SJSA1 (cell line): ENCODE data around the gene GPR55. TPM values are rescaled to one million over a fixed set of nuclear protein-coding genes. Genes with fewer than 3 reads are reported as not detected.

Experiments
- DNase-seq, 2 experiments: peaks; one replicate each; pipeline ENCODE4 v3.0.0-alpha.2; 2015 to 2020; ENCODE audit warnings: low spot score in 2 of 2, low read depth in 1 of 2
- H3K27ac ChIP-seq: fragments of 250-450 bp; sonication (Bioruptor Pico); 2 replicates; pipeline ENCODE4 v1.5.1; 2020; ENCODE audit warnings: mild to moderate bottlenecking, moderate library complexity
- H3K27me3 ChIP-seq: fragments of 250-450 bp; sonication (Bioruptor Pico); replicated peaks from 2 replicates; pipeline ENCODE4 v1.5.1; 2020; ENCODE audit warnings: mild to moderate bottlenecking, moderate library complexity
- H3K36me3 ChIP-seq: fragments of 250-450 bp; sonication (Bioruptor Pico); 2 replicates; pipeline ENCODE4 v1.5.1; 2020; ENCODE audit warnings: mild to moderate bottlenecking
- H3K4me1 ChIP-seq: fragments of 250-450 bp; sonication (Bioruptor Pico); replicated peaks from 2 replicates; pipeline ENCODE4 v1.6.1; 2021; ENCODE audit warnings: mild to moderate bottlenecking
- H3K4me3 ChIP-seq: fragments of 250-450 bp; sonication (Bioruptor Pico); 2 replicates; pipeline ENCODE4 v1.5.1; 2020; ENCODE audit warnings: mild to moderate bottlenecking
- H3K9me3 ChIP-seq: fragments of 250-450 bp; sonication (Bioruptor Pico); replicated peaks from 2 replicates; pipeline ENCODE4 v1.5.1; 2020; ENCODE audit warnings: mild to moderate bottlenecking
- total RNA-seq: library from RNA; depleted of rRNA; stranded (reverse); fragments of >200 nt; shearing (Covaris generic); gene quantifications from 2 replicates; pipeline ENCODE4 v1.2.3, GENCODE V29; 2014

Gene GPR55
- total RNA-seq, 1 experiment from 2014 or later = 5.7 TPM

GRCh38 chr2:230957756-230958391 is 32.8 kb upstream of the GPR55 start:
- Histone ChIP-seq H3K27ac (peak overlapping the region; percentile 56), H3K9me3 (no peaks in the 10 kb centered on the region), H3K4me3 (peak overlapping the region; percentile 34), H3K4me1 (peaks cover 47% of the 10 kb centered on the region), H3K36me3 (no peaks in the 10 kb centered on the region), H3K27me3 (no peaks in the 10 kb centered on the region)
- no peak for DNase-seq

- Histone ChIP-seq H3K9me3 (no peaks in the 10 kb centered on the region), H3K4me1 (peaks cover 45% of the 10 kb centered on the region), H3K27ac (peak overlapping the region; percentile 56), H3K4me3 (peak overlapping the region; percentile 34), H3K36me3 (no peaks in the 10 kb centered on the region), H3K27me3 (no peaks in the 10 kb centered on the region)
- peak; percentile 75 to 87 for DNase-seq
Measured at GRCh38 chr2:230956827-230957755, 32.0 kb upstream of the GPR55 start.

GRCh38 chr2:230955163-230955737 is 30.2 kb upstream of the GPR55 start:
- Histone ChIP-seq H3K27me3 (no peaks in the 10 kb centered on the region), H3K4me1 (peaks cover 27% of the 10 kb centered on the region), H3K9me3 (no peaks in the 10 kb centered on the region), H3K27ac (no peak overlapping the region), H3K36me3 (no peaks in the 10 kb centered on the region), H3K4me3 (no peak overlapping the region)
- no peak for DNase-seq

GRCh38 chr2:230954746-230955145 is 29.7 kb upstream of the GPR55 start:
- no peaks in the 10 kb centered on the region for H3K9me3 ChIP-seq
- H3K36me3 ChIP-seq = no peaks in the 10 kb centered on the region
- H3K27me3 ChIP-seq = no peaks in the 10 kb centered on the region
- no peak overlapping the region for H3K4me3 ChIP-seq
- no peak for DNase-seq
- peaks cover 22% of the 10 kb centered on the region for H3K4me1 ChIP-seq
- H3K27ac ChIP-seq = no peak overlapping the region

- H3K36me3 ChIP-seq = no peaks in the 10 kb centered on the region
- H3K27ac ChIP-seq = no peak overlapping the region
- DNase-seq = no peak
- no peaks in the 10 kb centered on the region for H3K27me3 ChIP-seq
- no peaks in the 10 kb centered on the region for H3K9me3 ChIP-seq
- H3K4me3 ChIP-seq = no peak overlapping the region
- H3K4me1 ChIP-seq = peaks cover 19% of the 10 kb centered on the region
Measured at GRCh38 chr2:230953845-230954244, 28.8 kb upstream of the GPR55 start.

GRCh38 chr2:230952226-230952956 is 27.3 kb upstream of the GPR55 start:
- DNase-seq = no peak
- peaks cover 6% of the 10 kb centered on the region for H3K4me1 ChIP-seq
- no peaks in the 10 kb centered on the region for H3K27me3 ChIP-seq
- H3K9me3 ChIP-seq = no peaks in the 10 kb centered on the region
- H3K4me3 ChIP-seq = no peak overlapping the region
- no peaks in the 10 kb centered on the region for H3K36me3 ChIP-seq
- H3K27ac ChIP-seq = no peak overlapping the region

- Histone ChIP-seq H3K4me3 (no peak overlapping the region), H3K4me1 (no peaks in the 10 kb centered on the region), H3K27ac (no peak overlapping the region), H3K36me3 (no peaks in the 10 kb centered on the region), H3K9me3 (no peaks in the 10 kb centered on the region), H3K27me3 (no peaks in the 10 kb centered on the region)
- DNase-seq = no peak
Measured at GRCh38 chr2:230951396-230951795, 26.4 kb upstream of the GPR55 start.

GRCh38 chr2:230950874-230951339 is 25.9 kb upstream of the GPR55 start:
- Histone ChIP-seq H3K9me3 (no peaks in the 10 kb centered on the region), H3K36me3 (no peaks in the 10 kb centered on the region), H3K4me3 (no peak overlapping the region), H3K27ac (no peak overlapping the region), H3K27me3 (no peaks in the 10 kb centered on the region), H3K4me1 (no peaks in the 10 kb centered on the region)
- DNase-seq = no peak

GRCh38 chr2:230949966-230950873 is 25.2 kb upstream of the GPR55 start:
- no peak overlapping the region for H3K27ac ChIP-seq
- no peaks in the 10 kb centered on the region for H3K9me3 ChIP-seq
- H3K4me3 ChIP-seq = no peak overlapping the region
- H3K27me3 ChIP-seq = no peaks in the 10 kb centered on the region
- no peaks in the 10 kb centered on the region for H3K36me3 ChIP-seq
- no peaks in the 10 kb centered on the region for H3K4me1 ChIP-seq
- DNase-seq = no peak

- H3K4me1 ChIP-seq = no peaks in the 10 kb centered on the region
- H3K4me3 ChIP-seq = no peak overlapping the region
- H3K9me3 ChIP-seq = no peaks in the 10 kb centered on the region
- no peaks in the 10 kb centered on the region for H3K27me3 ChIP-seq
- DNase-seq = no peak
- H3K27ac ChIP-seq = no peak overlapping the region
- no peaks in the 10 kb centered on the region for H3K36me3 ChIP-seq
Measured at GRCh38 chr2:230947908-230948365, 22.9 kb upstream of the GPR55 start.

GRCh38 chr2:230947235-230947576 is 22.2 kb upstream of the GPR55 start:
- H3K27me3 ChIP-seq = no peaks in the 10 kb centered on the region
- H3K4me1 ChIP-seq = no peaks in the 10 kb centered on the region
- H3K27ac ChIP-seq = no peak overlapping the region
- no peaks in the 10 kb centered on the region for H3K9me3 ChIP-seq
- no peak overlapping the region for H3K4me3 ChIP-seq
- H3K36me3 ChIP-seq = no peaks in the 10 kb centered on the region
- DNase-seq = no peak

GRCh38 chr2:230946429-230947234 is 21.6 kb upstream of the GPR55 start:
- Histone ChIP-seq H3K9me3 (no peaks in the 10 kb centered on the region), H3K4me3 (no peak overlapping the region), H3K4me1 (no peaks in the 10 kb centered on the region), H3K27me3 (no peaks in the 10 kb centered on the region), H3K36me3 (no peaks in the 10 kb centered on the region), H3K27ac (no peak overlapping the region)
- no peak for DNase-seq
